Measurements from ENCODE around the gene IZUMO1R.

Gene IZUMO1R

GRCh38 chr11:94305146-94305545, 766 bp downstream of the IZUMO1R start:
- 44% methylated on average over 1 of the region's 1 CpG for WGBS
- no peaks in the 10 kb centered on the region for H3K9me3 ChIP-seq (ENCODE audit: control insufficient read depth, low read length)
- no peak for DNase-seq

GRCh38 chr11:94307101-94307791, 2.9 kb downstream of the IZUMO1R start:
- H3K4me3 ChIP-seq (ENCODE audit: insufficient read depth in 1 of 2, low read depth in 1 of 2, low read length in 2 of 2), result no peak overlapping the region
- H3K79me1 ChIP-seq (replicated peaks; ENCODE audit: low read length, poor library complexity, severe bottlenecking), result no peaks in the 10 kb centered on the region
- H3K9ac ChIP-seq (ENCODE audit: low read length), result no peak overlapping the region
- no peak overlapping the region for H3K4me2 ChIP-seq (ENCODE audit: low read length, poor library complexity, severe bottlenecking)
- H3K4ac ChIP-seq (ENCODE audit: low read depth in 1 of 2, low read length in 2 of 2), result no peak overlapping the region
- H2BK15ac ChIP-seq (ENCODE audit: low read depth, poor library complexity, severe bottlenecking), result no peak overlapping the region
- no peak overlapping the region for H2BK120ac ChIP-seq (ENCODE audit: low read depth, low read length)
- H3K18ac ChIP-seq (ENCODE audit: low read depth in 1 of 2, low read length in 2 of 2), result no peak overlapping the region
- H2AFZ ChIP-seq (ENCODE audit: low read depth, low read length), result no peak overlapping the region
- H2BK5ac ChIP-seq (ENCODE audit: low read depth, low read length, poor library complexity, severe bottlenecking), result no peak overlapping the region
- H3K9me3 ChIP-seq (ENCODE audit: control insufficient read depth, low read length), result no peaks in the 10 kb centered on the region
- 86% methylated on average over 14 of the region's 14 CpGs for WGBS
- no peaks in the 10 kb centered on the region for H3K36me3 ChIP-seq (ENCODE audit: control insufficient read depth in 1 of 2, insufficient read depth in 2 of 2, low read depth in 1 of 2, low read length in 2 of 2)
- no peak overlapping the region for H2AK5ac ChIP-seq (ENCODE audit: low read length, severe bottlenecking)
- H3K27me3 ChIP-seq (ENCODE audit: control insufficient read depth in 1 of 2, insufficient read depth in 1 of 2, low read length in 2 of 2), result peaks cover 8 to 15% of the 10 kb centered on the region in 2 experiments
- H4K91ac ChIP-seq (ENCODE audit: low read length), result no peak overlapping the region
- no peak for DNase-seq
- no peak overlapping the region for H3K23ac ChIP-seq (ENCODE audit: low read length in 2 of 2)
- H3K27ac ChIP-seq (ENCODE audit: low read length, poor library complexity, severe bottlenecking), result no peak overlapping the region
- peaks cover 1% of the 10 kb centered on the region for H3K4me1 ChIP-seq (ENCODE audit: control insufficient read depth, insufficient read depth, low read depth, low read length)
- no peak overlapping the region for H3K14ac ChIP-seq (ENCODE audit: low read length in 2 of 2)
- no peak overlapping the region for H2BK12ac ChIP-seq (ENCODE audit: low read length in 2 of 2)
- H4K8ac ChIP-seq (ENCODE audit: low read length), result no peak overlapping the region

More at GRCh38 chr11:94305146-94305545, 766 bp downstream of the IZUMO1R start:
- no peak overlapping the region for H3K23ac ChIP-seq (ENCODE audit: low read length in 2 of 2)
- H3K9ac ChIP-seq (ENCODE audit: low read length), result no peak overlapping the region
- no peaks in the 10 kb centered on the region for H3K79me1 ChIP-seq (replicated peaks; ENCODE audit: low read length, poor library complexity, severe bottlenecking)
- H3K18ac ChIP-seq (ENCODE audit: low read depth in 1 of 2, low read length in 2 of 2), result no peak overlapping the region
- H3K4me1 ChIP-seq (ENCODE audit: control insufficient read depth, insufficient read depth, low read depth, low read length), result peaks cover 1% of the 10 kb centered on the region
- no peak overlapping the region for H3K27ac ChIP-seq (ENCODE audit: low read length, poor library complexity, severe bottlenecking)
- H3K36me3 ChIP-seq (ENCODE audit: control insufficient read depth in 1 of 2, insufficient read depth in 2 of 2, low read depth in 1 of 2, low read length in 2 of 2), result no peaks in the 10 kb centered on the region
- H3K4me2 ChIP-seq (ENCODE audit: low read length, poor library complexity, severe bottlenecking), result no peak overlapping the region
- H2AFZ ChIP-seq (ENCODE audit: low read depth, low read length), result no peak overlapping the region
- no peak overlapping the region for H2AK5ac ChIP-seq (ENCODE audit: low read length, severe bottlenecking)
- H2BK12ac ChIP-seq (ENCODE audit: low read length in 2 of 2), result no peak overlapping the region
- H4K91ac ChIP-seq (ENCODE audit: low read length), result no peak overlapping the region
- H3K4ac ChIP-seq (ENCODE audit: low read depth in 1 of 2, low read length in 2 of 2), result no peak overlapping the region
- H3K14ac ChIP-seq (ENCODE audit: low read length in 2 of 2), result no peak overlapping the region
- no peak overlapping the region for H3K4me3 ChIP-seq (ENCODE audit: insufficient read depth in 1 of 2, low read depth in 1 of 2, low read length in 2 of 2)
- H4K8ac ChIP-seq (ENCODE audit: low read length), result no peak overlapping the region
- peaks cover 1 to 8% of the 10 kb centered on the region in 2 experiments for H3K27me3 ChIP-seq (ENCODE audit: control insufficient read depth in 1 of 2, insufficient read depth in 1 of 2, low read length in 2 of 2)
- H2BK5ac ChIP-seq (ENCODE audit: low read depth, low read length, poor library complexity, severe bottlenecking), result no peak overlapping the region
- H2BK15ac ChIP-seq (ENCODE audit: low read depth, poor library complexity, severe bottlenecking), result no peak overlapping the region
- H2BK120ac ChIP-seq (ENCODE audit: low read depth, low read length), result no peak overlapping the region

- no peaks in the 10 kb centered on the region for H3K79me1 ChIP-seq (replicated peaks; ENCODE audit: low read length, poor library complexity, severe bottlenecking)
- no peak overlapping the region for H3K18ac ChIP-seq (ENCODE audit: low read depth in 1 of 2, low read length in 2 of 2)
- 78% methylated on average over 5 of the region's 5 CpGs for WGBS
- H3K27ac ChIP-seq (ENCODE audit: low read length, poor library complexity, severe bottlenecking), result no peak overlapping the region
- no peak overlapping the region for H2AFZ ChIP-seq (ENCODE audit: low read depth, low read length)
- H2BK120ac ChIP-seq (ENCODE audit: low read depth, low read length), result no peak overlapping the region
- H3K27me3 ChIP-seq (ENCODE audit: control insufficient read depth in 1 of 2, insufficient read depth in 1 of 2, low read length in 2 of 2), result peaks cover 6 to 22% of the 10 kb centered on the region in 2 experiments
- H3K4me1 ChIP-seq (ENCODE audit: control insufficient read depth, insufficient read depth, low read depth, low read length), result peaks cover 1% of the 10 kb centered on the region
- DNase-seq, result no peak
- no peak overlapping the region for H3K14ac ChIP-seq (ENCODE audit: low read length in 2 of 2)
- H2BK12ac ChIP-seq (ENCODE audit: low read length in 2 of 2), result no peak overlapping the region
- no peak overlapping the region for H3K9ac ChIP-seq (ENCODE audit: low read length)
- no peak overlapping the region for H2AK5ac ChIP-seq (ENCODE audit: low read length, severe bottlenecking)
- H2BK5ac ChIP-seq (ENCODE audit: low read depth, low read length, poor library complexity, severe bottlenecking), result no peak overlapping the region
- H3K4ac ChIP-seq (ENCODE audit: low read depth in 1 of 2, low read length in 2 of 2), result no peak overlapping the region
- no peak overlapping the region for H2BK15ac ChIP-seq (ENCODE audit: low read depth, poor library complexity, severe bottlenecking)
- H4K91ac ChIP-seq (ENCODE audit: low read length), result no peak overlapping the region
- no peak overlapping the region for H3K23ac ChIP-seq (ENCODE audit: low read length in 2 of 2)
- no peak overlapping the region for H3K4me3 ChIP-seq (ENCODE audit: insufficient read depth in 1 of 2, low read depth in 1 of 2, low read length in 2 of 2)
- H3K9me3 ChIP-seq (ENCODE audit: control insufficient read depth, low read length), result no peaks in the 10 kb centered on the region
- H4K8ac ChIP-seq (ENCODE audit: low read length), result no peak overlapping the region
- H3K36me3 ChIP-seq (ENCODE audit: control insufficient read depth in 1 of 2, insufficient read depth in 2 of 2, low read depth in 1 of 2, low read length in 2 of 2), result no peaks in the 10 kb centered on the region
- H3K4me2 ChIP-seq (ENCODE audit: low read length, poor library complexity, severe bottlenecking), result no peak overlapping the region
Observed at GRCh38 chr11:94308024-94308423, 3.6 kb downstream of the IZUMO1R start.

GRCh38 chr11:94309757-94310156, 5.4 kb downstream of the IZUMO1R start:
- H3K36me3 ChIP-seq (ENCODE audit: control insufficient read depth in 1 of 2, insufficient read depth in 2 of 2, low read depth in 1 of 2, low read length in 2 of 2), result no peaks in the 10 kb centered on the region

More at GRCh38 chr11:94309757-94310156, 5.4 kb downstream of the IZUMO1R start:
- H4K8ac ChIP-seq (ENCODE audit: low read length), result no peak overlapping the region
- H2BK15ac ChIP-seq (ENCODE audit: low read depth, poor library complexity, severe bottlenecking), result no peak overlapping the region
- H3K4ac ChIP-seq (ENCODE audit: low read depth in 1 of 2, low read length in 2 of 2), result no peak overlapping the region
- no peak overlapping the region for H2AK5ac ChIP-seq (ENCODE audit: low read length, severe bottlenecking)
- no peaks in the 10 kb centered on the region for H3K79me1 ChIP-seq (replicated peaks; ENCODE audit: low read length, poor library complexity, severe bottlenecking)
- no CpG with 5 or more reads among the region's 1 CpG for WGBS
- H4K91ac ChIP-seq (ENCODE audit: low read length), result no peak overlapping the region
- no peak for DNase-seq
- no peak overlapping the region for H3K18ac ChIP-seq (ENCODE audit: low read depth in 1 of 2, low read length in 2 of 2)
- H3K4me1 ChIP-seq (ENCODE audit: control insufficient read depth, insufficient read depth, low read depth, low read length), result peaks cover 1% of the 10 kb centered on the region
- no peak overlapping the region for H2BK5ac ChIP-seq (ENCODE audit: low read depth, low read length, poor library complexity, severe bottlenecking)
- no peak overlapping the region for H3K14ac ChIP-seq (ENCODE audit: low read length in 2 of 2)
- H3K9ac ChIP-seq (ENCODE audit: low read length), result no peak overlapping the region
- no peak overlapping the region for H2AFZ ChIP-seq (ENCODE audit: low read depth, low read length)
- H2BK120ac ChIP-seq (ENCODE audit: low read depth, low read length), result no peak overlapping the region
- H3K9me3 ChIP-seq (ENCODE audit: control insufficient read depth, low read length), result no peaks in the 10 kb centered on the region
- H3K23ac ChIP-seq (ENCODE audit: low read length in 2 of 2), result no peak overlapping the region
- no peak overlapping the region for H2BK12ac ChIP-seq (ENCODE audit: low read length in 2 of 2)
- no peak overlapping the region for H3K4me2 ChIP-seq (ENCODE audit: low read length, poor library complexity, severe bottlenecking)
- H3K4me3 ChIP-seq (ENCODE audit: insufficient read depth in 1 of 2, low read depth in 1 of 2, low read length in 2 of 2), result no peak overlapping the region
- H3K27me3 ChIP-seq (ENCODE audit: control insufficient read depth in 1 of 2, insufficient read depth in 1 of 2, low read length in 2 of 2), result peaks cover 0 to 28% of the 10 kb centered on the region in 2 experiments
- no peak overlapping the region for H3K27ac ChIP-seq (ENCODE audit: low read length, poor library complexity, severe bottlenecking)

Data from mesenchymal stem cell (in vitro differentiated cells and primary cell).